MV-4-11 (cell line): ENCODE data around the gene PPT1.

Experiments used
- DNase-seq: peaks from one replicate; lab custom pipeline; 2025; lab: John Stamatoyannopoulos, UW

PPT1 gene

GRCh38 chr1:40030528-40031135, 66.4 kb downstream of the PPT1 start:
- no peak for DNase-seq

DNA sequence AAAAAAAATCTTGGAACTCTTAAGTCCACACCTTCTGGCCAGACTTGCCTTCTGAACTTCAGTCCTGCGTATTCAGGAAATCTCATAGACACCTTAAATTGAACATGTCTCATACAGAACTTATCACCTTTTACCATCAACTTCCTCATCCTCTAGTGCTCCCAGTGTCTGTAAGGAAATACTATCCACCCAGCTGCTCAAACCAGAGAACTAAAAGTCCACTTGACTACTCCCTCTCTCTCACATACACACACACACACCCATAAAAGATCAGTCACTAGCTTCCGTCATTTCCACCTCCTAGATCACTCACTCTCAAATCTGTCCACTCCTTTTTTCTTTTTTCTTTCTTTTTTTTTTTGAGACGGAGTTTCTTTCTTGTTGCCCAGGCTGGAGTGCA, 67.4 kb downstream of the PPT1 start:
- no peak for DNase-seq

- no peak for DNase-seq
Measured at GRCh38 chr1:40027647-40028046, 69.4 kb downstream of the PPT1 start.

- DNase-seq: no peak
Measured at GRCh38 chr1:40024671-40025070, 72.4 kb downstream of the PPT1 start.

DNA sequence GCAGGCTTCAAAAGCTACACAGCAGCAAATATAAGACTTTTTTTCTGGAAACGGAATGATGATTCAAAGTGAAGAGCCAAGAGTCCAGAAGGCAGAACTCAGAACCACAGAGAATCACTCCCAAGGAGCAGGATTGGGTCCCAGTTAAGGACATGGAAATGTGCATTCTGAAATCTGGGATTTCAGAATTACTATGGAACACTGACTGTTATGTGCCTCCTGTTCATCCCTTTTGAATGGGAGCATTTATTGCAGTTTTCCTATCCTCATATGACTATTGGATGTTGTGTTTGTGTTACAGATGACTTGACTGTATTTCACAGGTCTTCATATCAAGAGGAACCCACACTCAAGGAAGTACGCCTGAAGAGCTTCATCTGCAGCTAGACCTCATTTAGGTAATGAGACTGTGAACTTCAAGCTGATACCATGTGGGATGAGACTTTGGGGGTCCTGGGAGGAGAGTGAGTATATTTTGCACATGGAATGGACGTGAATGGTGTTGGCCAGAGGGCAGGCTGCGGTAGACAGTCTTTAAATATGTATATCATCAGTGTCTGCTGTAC, 73.6 kb downstream of the PPT1 start:
- DNase-seq: no peak
